Mucosa of rectum (tissue), 2 donors: ENCODE measurements around the gene WDR45.
"Not testable (repeated sequence)": the region's sequence is repeated elsewhere in the genome, so short reads cannot be mapped to it uniquely, and the experiment has no call there.

Source experiments
- H3K27ac ChIP-seq, 2 donors: one replicate each; pipeline ENCODE4 v1.7.0; 2013; ENCODE audit warnings: inconsistent platforms in 2 of 2, low read depth in 2 of 2, low read length in 2 of 2
- H3K27me3 ChIP-seq, 2 donors: one replicate each; pipeline ENCODE4 v1.7.0; 2013; ENCODE audit warnings: low read length in 2 of 2; ENCODE audit not compliant: control insufficient read depth in 2 of 2, insufficient read depth in 2 of 2
- H3K36me3 ChIP-seq, 2 donors: one replicate each; pipeline ENCODE4 v1.7.0; 2013; ENCODE audit warnings: low read length in 2 of 2; ENCODE audit not compliant: control insufficient read depth in 2 of 2, insufficient read depth in 2 of 2
- H3K4me1 ChIP-seq, 2 donors: one replicate each; pipeline ENCODE4 v1.7.0; 2013; ENCODE audit warnings: low read length in 2 of 2, mild to moderate bottlenecking in 1 of 2; ENCODE audit not compliant: control insufficient read depth in 2 of 2, insufficient read depth in 2 of 2
- H3K4me3 ChIP-seq, 2 donors: one replicate each; pipeline ENCODE4 v1.7.0; 2013; ENCODE audit warnings: low read length in 2 of 2
- H3K9ac ChIP-seq, 2 donors: one replicate each; pipeline ENCODE4 v1.7.0; 2013; ENCODE audit warnings: low read length in 2 of 2, low read depth in 1 of 2, mild to moderate bottlenecking in 1 of 2
- H3K9me3 ChIP-seq, 2 donors: one replicate each; pipeline ENCODE4 v1.7.0; 2013; ENCODE audit warnings: low read length in 2 of 2; ENCODE audit not compliant: control insufficient read depth in 2 of 2
- donor health status: healthy.
- donor health status: Normal muscosa, but diverticular disease.

Gene WDR45

DNA sequence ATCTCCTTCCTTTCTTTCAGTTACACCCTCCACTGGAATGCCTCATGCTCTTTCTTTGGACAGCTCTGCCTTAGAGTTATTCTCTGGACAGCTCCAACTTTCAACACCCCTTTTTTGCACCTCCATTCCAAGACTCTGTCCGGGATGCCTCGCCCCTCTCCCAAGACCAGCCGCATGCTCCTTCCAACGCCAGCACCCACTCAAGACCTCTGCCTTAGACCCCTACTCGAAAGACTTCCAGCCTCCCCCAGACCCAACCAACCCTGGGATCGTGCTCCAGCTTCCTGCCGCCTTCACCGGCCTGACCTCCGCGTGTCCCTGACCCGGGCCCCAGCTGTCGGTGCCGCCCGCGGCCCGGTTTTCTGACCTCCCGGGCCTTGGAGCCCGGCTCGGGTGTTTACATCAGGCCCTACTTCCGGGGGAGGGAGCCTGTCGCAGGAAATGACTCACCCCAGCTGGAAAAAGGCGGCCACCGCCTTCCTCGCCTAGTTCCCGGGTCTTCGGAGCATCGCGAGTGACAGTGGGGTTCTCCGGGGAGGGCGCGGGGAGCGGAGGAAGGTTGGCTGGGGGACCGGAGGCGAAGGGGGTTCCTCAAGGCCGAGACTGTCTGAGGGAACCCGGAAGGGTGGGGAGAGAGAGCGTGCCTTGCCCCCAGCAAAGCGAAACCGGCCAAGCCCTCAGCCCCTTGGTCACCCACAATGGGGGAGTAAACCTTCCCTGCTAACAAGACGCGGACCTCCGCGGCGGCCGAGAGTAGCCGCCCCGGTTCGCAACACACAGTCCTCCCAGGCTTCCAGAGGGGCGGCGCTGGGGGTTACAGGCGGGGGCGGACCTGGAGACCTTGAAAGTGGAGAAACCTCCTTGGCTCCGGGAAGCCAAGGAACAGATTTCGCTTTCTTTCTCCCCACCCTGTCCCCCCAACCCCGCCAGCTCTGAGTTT lies at the start of gene WDR45:
Gene WDR45 (minus strand): TSS at position 399 of the 940 bp plus-strand sequence. CDS start 1,792 bp downstream, outside the sequence.
- no peaks in the 10 kb centered on the region for H3K9me3 ChIP-seq
- peak within 1 kb of the TSS; percentile 76 to 87 for H3K9ac ChIP-seq
- peaks cover 10 to 11% of the 10 kb centered on the region in 2 donors for H3K36me3 ChIP-seq
- H3K4me1 ChIP-seq, result peaks cover 4 to 5% of the 10 kb centered on the region in 2 donors
- H3K27ac ChIP-seq, result peak within 1 kb of the TSS; percentile 91 to 92
- peak within 1 kb of the TSS; percentile 77 to 81 for H3K4me3 ChIP-seq
- H3K27me3 ChIP-seq, result no peaks in the 10 kb centered on the region

DNA sequence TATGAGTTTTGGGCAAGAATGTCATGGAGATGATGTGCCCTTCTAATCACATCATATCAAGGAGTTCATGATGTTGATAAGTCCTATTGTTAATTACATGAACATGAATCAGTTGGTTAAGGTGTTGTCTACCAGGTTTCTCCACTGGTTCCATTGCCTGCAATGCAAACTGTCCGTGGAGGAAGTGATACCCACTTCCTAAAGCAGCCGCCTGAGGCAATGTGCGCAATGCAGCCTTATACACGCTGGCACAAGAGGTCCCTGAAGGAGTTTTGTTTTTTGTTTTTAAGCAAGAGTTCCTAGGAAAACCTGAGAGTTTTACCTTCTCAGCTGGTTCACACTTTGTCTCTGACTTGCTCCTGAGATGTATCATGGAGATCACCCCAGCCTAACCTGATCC lies 49.7 kb upstream of the WDR45 start:
- no peak overlapping the region for H3K27ac ChIP-seq
- no peaks in the 10 kb centered on the region for H3K9me3 ChIP-seq
- no peaks in the 10 kb centered on the region for H3K27me3 ChIP-seq
- no peak overlapping the region for H3K9ac ChIP-seq
- no peaks in the 10 kb centered on the region for H3K4me1 ChIP-seq
- H3K4me3 ChIP-seq, result no peak overlapping the region
- H3K36me3 ChIP-seq, result no peaks in the 10 kb centered on the region

- not testable (repeated sequence) for H3K4me1 ChIP-seq, H3K9ac ChIP-seq, H3K9me3 ChIP-seq, H3K27ac ChIP-seq, H3K36me3 ChIP-seq, H3K4me3 ChIP-seq, H3K27me3 ChIP-seq
Measured at GRCh38 chrX:49127742-49128258, 48.1 kb upstream of the WDR45 start.

DNA sequence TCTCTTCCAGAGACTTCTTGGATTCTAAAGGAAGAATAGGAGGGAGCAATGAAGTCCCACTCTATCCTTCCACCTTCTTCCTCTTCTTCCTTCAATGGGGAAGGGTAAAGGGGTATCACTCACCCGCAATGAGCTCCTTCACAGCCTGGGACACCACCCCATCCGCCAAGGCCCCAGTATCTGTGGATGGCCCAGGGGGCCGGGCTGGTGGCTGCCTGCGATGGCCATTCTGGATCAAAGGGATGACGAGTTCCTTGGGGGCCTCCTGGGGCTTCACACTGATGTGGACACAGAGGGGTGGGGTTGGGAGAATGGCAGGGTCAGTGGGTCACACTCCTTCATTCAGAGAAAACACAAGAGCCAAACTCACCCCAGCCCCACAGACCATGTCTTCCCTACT lies 42.8 kb upstream of the WDR45 start:
- Histone ChIP-seq H3K4me3 (peak overlapping the region; percentile 72 to 85), H3K9me3 (no peaks in the 10 kb centered on the region), H3K9ac (peak overlapping the region in 1 of 2 donors; percentile 74), H3K36me3 (peaks cover 0 to 22% of the 10 kb centered on the region in 2 donors), H3K27ac (no peak overlapping the region), H3K27me3 (no peaks in the 10 kb centered on the region), H3K4me1 (peaks cover 0 to 6% of the 10 kb centered on the region in 2 donors)

DNA sequence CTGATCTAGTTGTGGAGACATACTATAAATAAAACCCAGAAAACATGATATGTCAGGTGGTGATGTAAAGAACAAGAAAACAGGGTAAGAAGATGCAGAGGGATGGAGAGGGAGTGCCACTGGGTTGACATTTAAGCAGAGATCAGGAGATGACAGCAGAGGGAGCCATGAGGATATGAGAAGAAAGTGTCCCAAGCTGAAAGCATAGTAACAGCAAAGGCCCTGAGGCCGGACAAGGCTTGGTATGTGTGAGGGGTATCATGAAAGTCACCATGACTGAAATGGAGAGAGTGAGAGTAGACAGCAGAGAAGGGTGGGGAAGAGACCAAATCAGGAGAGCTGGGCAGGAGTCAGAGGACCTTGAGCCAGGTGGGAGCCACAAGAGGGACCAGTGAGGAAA lies 40.4 kb upstream of the WDR45 start:
- Histone ChIP-seq H3K9me3 (no peaks in the 10 kb centered on the region), H3K27ac (no peak overlapping the region), H3K27me3 (no peaks in the 10 kb centered on the region), H3K4me3 (no peak overlapping the region), H3K36me3 (peaks cover 11 to 43% of the 10 kb centered on the region in 2 donors), H3K9ac (no peak overlapping the region), H3K4me1 (peaks cover 0 to 6% of the 10 kb centered on the region in 2 donors)

DNA sequence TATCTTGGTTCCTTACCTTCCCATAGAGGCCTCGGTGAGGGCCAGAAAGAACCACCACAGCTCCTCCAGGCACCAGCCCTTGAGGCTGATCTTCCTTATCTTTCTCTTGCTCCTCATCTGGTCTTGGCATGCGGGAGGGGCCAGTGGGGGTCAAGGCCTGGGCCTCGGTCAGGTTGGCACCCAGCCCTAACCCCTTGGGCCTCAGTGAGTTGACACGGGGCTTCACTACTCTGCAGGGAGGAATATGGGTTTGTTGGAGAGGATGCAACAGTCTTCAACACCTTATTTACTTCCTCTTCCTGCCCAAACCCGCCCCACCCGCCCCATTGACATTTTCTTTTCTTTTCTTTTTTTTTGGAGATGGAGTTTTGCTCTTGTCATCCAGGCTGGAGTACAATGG lies 37.9 kb upstream of the WDR45 start:
- no peaks in the 10 kb centered on the region for H3K27me3 ChIP-seq
- H3K27ac ChIP-seq, result no peak overlapping the region
- no peaks in the 10 kb centered on the region for H3K9me3 ChIP-seq
- no peak overlapping the region for H3K9ac ChIP-seq
- peaks cover 0 to under 1% of the 10 kb centered on the region in 2 donors for H3K4me1 ChIP-seq
- no peak overlapping the region for H3K4me3 ChIP-seq
- H3K36me3 ChIP-seq, result peaks cover 14 to 53% of the 10 kb centered on the region in 2 donors

DNA sequence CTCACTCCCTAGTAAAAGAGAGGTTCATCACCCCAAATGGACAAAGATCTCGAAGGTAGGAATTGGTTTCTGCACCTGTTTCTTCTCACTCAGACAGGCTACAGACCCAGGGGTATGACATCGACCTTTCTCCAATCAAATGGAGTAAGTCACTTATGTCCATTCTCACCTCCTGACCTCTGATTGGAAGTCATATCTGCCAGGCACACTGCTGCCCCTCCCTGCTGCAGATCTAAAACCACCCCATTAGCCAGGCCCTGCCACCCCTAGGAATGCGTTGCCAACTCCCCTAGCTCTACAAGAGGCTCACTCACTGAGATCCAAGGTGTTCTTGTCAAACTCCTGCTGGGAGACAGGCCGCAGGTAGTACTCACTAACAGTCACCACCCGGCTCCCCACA lies 37.0 kb upstream of the WDR45 start:
- no peak overlapping the region for H3K27ac ChIP-seq
- H3K36me3 ChIP-seq, result peaks cover 14 to 58% of the 10 kb centered on the region in 2 donors
- H3K27me3 ChIP-seq, result no peaks in the 10 kb centered on the region
- no peaks in the 10 kb centered on the region for H3K9me3 ChIP-seq
- H3K4me1 ChIP-seq, result no peaks in the 10 kb centered on the region
- no peak overlapping the region for H3K9ac ChIP-seq
- no peak overlapping the region for H3K4me3 ChIP-seq

DNA sequence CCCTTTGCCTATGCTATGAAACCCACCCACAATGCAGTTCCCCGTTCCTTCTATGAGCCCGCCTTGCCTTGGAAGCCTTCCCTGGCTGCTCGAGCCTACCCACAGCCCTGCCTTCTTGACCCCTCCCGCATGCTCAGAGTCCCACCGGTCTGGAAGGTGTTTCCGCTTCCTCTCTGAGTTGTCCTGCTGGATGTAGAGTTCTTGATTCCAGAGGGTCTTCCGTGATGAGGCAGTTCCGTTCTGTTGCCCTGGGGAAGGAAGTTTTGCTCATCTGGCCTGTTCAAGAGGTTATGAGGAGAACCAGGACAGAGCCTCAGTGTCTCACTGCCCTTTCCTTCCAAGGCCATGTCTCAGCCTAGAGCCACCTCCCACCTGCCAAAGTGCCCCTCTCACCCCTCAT lies 36.4 kb upstream of the WDR45 start:
- H3K36me3 ChIP-seq, result peaks cover 14 to 54% of the 10 kb centered on the region in 2 donors
- no peaks in the 10 kb centered on the region for H3K4me1 ChIP-seq
- H3K4me3 ChIP-seq, result no peak overlapping the region
- H3K9me3 ChIP-seq, result no peaks in the 10 kb centered on the region
- no peak overlapping the region for H3K9ac ChIP-seq
- no peak overlapping the region for H3K27ac ChIP-seq
- H3K27me3 ChIP-seq, result no peaks in the 10 kb centered on the region

DNA sequence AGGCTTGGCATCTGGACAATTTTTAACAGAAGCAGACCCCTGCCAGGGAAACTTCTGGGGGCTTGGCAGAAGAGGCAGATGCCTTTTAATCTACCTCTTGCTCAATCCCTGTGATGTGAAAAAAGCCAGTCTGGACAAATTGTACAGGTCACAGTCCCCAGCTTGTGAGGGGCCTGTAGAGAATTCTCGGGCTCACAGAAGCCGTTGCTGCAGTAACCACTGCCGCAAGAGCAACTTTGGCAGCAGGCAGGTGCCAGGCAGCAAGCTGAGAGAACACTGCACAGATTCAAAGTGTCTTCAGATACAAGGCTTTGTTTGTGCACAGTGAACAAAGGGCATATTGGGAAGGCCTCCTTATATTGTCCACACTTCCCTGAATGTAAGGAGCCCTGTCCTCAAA lies 32.1 kb upstream of the WDR45 start:
- H3K4me1 ChIP-seq, result no peaks in the 10 kb centered on the region
- no peak overlapping the region for H3K9ac ChIP-seq
- no peak overlapping the region for H3K4me3 ChIP-seq
- peaks cover 7 to 39% of the 10 kb centered on the region in 2 donors for H3K36me3 ChIP-seq
- H3K27me3 ChIP-seq, result peaks cover 0 to 2% of the 10 kb centered on the region in 2 donors
- H3K27ac ChIP-seq, result no peak overlapping the region
- no peaks in the 10 kb centered on the region for H3K9me3 ChIP-seq

- H3K27ac ChIP-seq, result no peak overlapping the region
- no peak overlapping the region for H3K9ac ChIP-seq
- peaks cover 0 to 2% of the 10 kb centered on the region in 2 donors for H3K27me3 ChIP-seq
- no peak overlapping the region for H3K4me3 ChIP-seq
- H3K9me3 ChIP-seq, result no peaks in the 10 kb centered on the region
- H3K4me1 ChIP-seq, result no peaks in the 10 kb centered on the region
- H3K36me3 ChIP-seq, result peaks cover 3 to 25% of the 10 kb centered on the region in 2 donors
Measured at GRCh38 chrX:49110417-49110816, 30.7 kb upstream of the WDR45 start.
